PC-3 (cell line): ENCODE data around the gene NOD1. TPM values are rescaled to one million over a fixed set of nuclear protein-coding genes. Genes with fewer than 3 reads are reported as not detected.

ENCODE experiments used
- ATAC-seq: fragments of 200-7000 bp; cut with Tn5 transposase; 2 replicates; pipeline ENCODE4 v1.9.1; 2020; ENCODE audit warnings: mild to moderate bottlenecking, moderate library complexity
- BruUV-seq: library from RNA; stranded (reverse); fragments of 400-500 nt; replicated peaks from 2 replicates; lab custom pipeline; 2021; lab: Mats Ljungman, UMichigan
- CTCF ChIA-PET: fragments of 300-600 bp; sonication (Branson Sonifier 250); formaldehyde crosslinking; loops from one replicate; lab custom pipeline; 2022; ENCODE audit warnings: antibody characterized with exemption; lab: Charles Lee
- POLR2A ChIA-PET: fragments of 300-600 bp; sonication (Branson Sonifier 250); formaldehyde crosslinking; loops from one replicate; lab custom pipeline; 2022; ENCODE audit warnings: antibody characterized with exemption; ENCODE audit not compliant: unreplicated experiment; lab: Charles Lee
- DNase-seq: peaks from one replicate; pipeline ENCODE4 v3.0.0-alpha.2; 2015
- H2AFZ ChIP-seq: fragments of 300-600 bp; sonication (generic); 2 replicates; pipeline ENCODE4 v1.6.0; 2016; ENCODE audit warnings: antibody characterized with exemption, low read length
- H3F3A ChIP-seq: fragments of 300-600 bp; sonication (generic); one replicate; pipeline ENCODE4 v1.6.0; 2017; ENCODE audit warnings: antibody characterized with exemption, low read length, control low read depth, mild to moderate bottlenecking; ENCODE audit not compliant: unreplicated experiment
- H3K27ac ChIP-seq: fragments of 300-600 bp; sonication (generic); 2 replicates; pipeline ENCODE4 v1.5.1; 2016; ENCODE audit warnings: mild to moderate bottlenecking, low read length
- H3K27me3 ChIP-seq: fragments of 300-600 bp; sonication (generic); 2 replicates; pipeline ENCODE4 v1.6.1; 2016; ENCODE audit warnings: low read length, mixed read lengths
- H3K36me3 ChIP-seq: fragments of 300-600 bp; sonication (generic); 2 replicates; pipeline ENCODE4 v1.6.1; 2016; ENCODE audit warnings: low read depth, mixed run types, low read length, mixed read lengths
- H3K4me1 ChIP-seq: fragments of 300-600 bp; sonication (generic); 2 replicates; pipeline ENCODE4 v1.5.1; 2016; ENCODE audit warnings: low read length; ENCODE audit not compliant: insufficient read depth
- H3K4me2 ChIP-seq: fragments of 300-600 bp; sonication (generic); 2 replicates; pipeline ENCODE4 v1.6.0; 2016; ENCODE audit warnings: low read length
- H3K4me3 ChIP-seq: fragments of 300-600 bp; sonication (generic); 2 replicates; pipeline ENCODE4 v1.5.1; 2016; ENCODE audit warnings: mild to moderate bottlenecking, low read length, mixed read lengths
- H3K79me2 ChIP-seq: fragments of 300-600 bp; sonication (generic); 2 replicates; pipeline ENCODE4 v1.6.1; 2017; ENCODE audit warnings: low read length, mixed read lengths
- H3K9ac ChIP-seq: fragments of 300-600 bp; sonication (generic); 2 replicates; pipeline ENCODE4 v1.6.0; 2016; ENCODE audit warnings: mild to moderate bottlenecking, low read length
- H3K9me2 ChIP-seq: fragments of 300-600 bp; sonication (generic); replicated peaks from 2 replicates; pipeline ENCODE4 v1.6.1; 2016; ENCODE audit warnings: mixed run types, low read length, mixed read lengths
- H3K9me3 ChIP-seq: fragments of 300-600 bp; sonication (generic); 2 replicates; pipeline ENCODE4 v1.6.1; 2016; ENCODE audit warnings: low read length, mixed read lengths
- H4K20me1 ChIP-seq: fragments of 300-600 bp; sonication (generic); 2 replicates; pipeline ENCODE4 v1.6.1; 2016; ENCODE audit warnings: low read length, mixed read lengths
- CTCF ChIP-seq: fragments of 300-600 bp; sonication (generic); conservative IDR thresholded peaks from 2 replicates; pipeline ENCODE4 v1.5.1; 2017; ENCODE audit warnings: antibody characterized with exemption, low read depth, mild to moderate bottlenecking, low read length
- EZH2 ChIP-seq: fragments of 300-600 bp; sonication (generic); IDR thresholded peaks from one replicate; pipeline ENCODE4 v1.6.1; 2017; ENCODE audit warnings: antibody characterized with exemption, mild to moderate bottlenecking, low read length; ENCODE audit not compliant: unreplicated experiment
- EZH2phosphoT487 ChIP-seq: fragments of 300-600 bp; sonication (generic); IDR thresholded peaks from 2 replicates; pipeline ENCODE4 v1.6.1; 2018; ENCODE audit warnings: mild to moderate bottlenecking, antibody characterized with exemption, low read length, borderline replicate concordance
- intact Hi-C: fragments of 100-400 bp; cut with micrococcal nuclease; formaldehyde crosslinking; loops from 2 replicates; pipeline ENCODE4 v1.9.0; 2023
- total RNA-seq: library from RNA; depleted of rRNA; stranded (reverse); fragments of >200 nt; gene quantifications from 2 replicates; pipeline ENCODE4 v1.2.3, GENCODE V29; 2014

NOD1 gene
- total RNA-seq, 1 experiment from 2014 or later: 5.9 TPM

GRCh38 chr7:30437823-30438574 is 40.6 kb downstream of the NOD1 start:
- CTCF ChIA-PET: no interaction called here

GRCh38 chr7:30436518-30436917 is 42.1 kb downstream of the NOD1 start:
- Histone ChIP-seq H3F3A (no peaks in the 10 kb centered on the region), H3K27ac (no peak overlapping the region), H3K4me2 (no peak overlapping the region), H3K27me3 (no peaks in the 10 kb centered on the region), H3K9ac (no peak overlapping the region), H3K4me1 (no peaks in the 10 kb centered on the region), H2AFZ (no peak overlapping the region), H3K79me2 (no peaks in the 10 kb centered on the region), H3K36me3 (0 out of 2 replicates have a peak, but pooled peaks cover 5% of the 10 kb centered on the region), H4K20me1 (no peaks in the 10 kb centered on the region), H3K9me3 (no peaks in the 10 kb centered on the region), H3K4me3 (no peak overlapping the region), H3K9me2 (no peaks in the 10 kb centered on the region)
- POLR2A ChIA-PET: no interaction called here
- intact Hi-C loops: no loop called here
- BruUV-seq: no TSS peak
- ATAC-seq (no peak), DNase-seq (no peak)
- CTCF ChIA-PET: no interaction called here
- TF ChIP-seq EZH2phosphoT487 (no peak), EZH2 (no peak), CTCF (no peak)

More at GRCh38 chr7:30437823-30438574, 40.6 kb downstream of the NOD1 start:
- Histone ChIP-seq H3K36me3 (0 out of 2 replicates have a peak, but pooled peaks cover 5% of the 10 kb centered on the region), H4K20me1 (no peaks in the 10 kb centered on the region), H3K9me3 (no peaks in the 10 kb centered on the region), H3K9me2 (no peaks in the 10 kb centered on the region), H3K79me2 (no peaks in the 10 kb centered on the region), H3K4me2 (no peak overlapping the region), H2AFZ (no peak overlapping the region), H3F3A (no peaks in the 10 kb centered on the region), H3K4me1 (no peaks in the 10 kb centered on the region), H3K27me3 (no peaks in the 10 kb centered on the region), H3K4me3 (no peak overlapping the region), H3K27ac (no peak overlapping the region), H3K9ac (no peak overlapping the region)
- BruUV-seq: no TSS peak
- no peak for DNase-seq
- ATAC-seq: no peak
- POLR2A ChIA-PET: no interaction called here
- no peak for TF ChIP-seq CTCF
- no peak for TF ChIP-seq EZH2phosphoT487
- no peak for TF ChIP-seq EZH2
- intact Hi-C loops: no loop called here

GRCh38 chr7:30436046-30436445 is 42.5 kb downstream of the NOD1 start:
- Histone ChIP-seq H3K9ac (no peak overlapping the region), H3K27ac (no peak overlapping the region), H3K36me3 (0 out of 2 replicates have a peak, but pooled peaks cover 5% of the 10 kb centered on the region), H3K27me3 (no peaks in the 10 kb centered on the region), H3K9me2 (no peaks in the 10 kb centered on the region), H3K4me1 (no peaks in the 10 kb centered on the region), H3K79me2 (no peaks in the 10 kb centered on the region), H3F3A (no peaks in the 10 kb centered on the region), H3K4me3 (no peak overlapping the region), H2AFZ (no peak overlapping the region), H3K9me3 (no peaks in the 10 kb centered on the region), H3K4me2 (no peak overlapping the region), H4K20me1 (no peaks in the 10 kb centered on the region)
- ATAC-seq: no peak
- no peak for TF ChIP-seq CTCF
- no peak for TF ChIP-seq EZH2phosphoT487
- no peak for TF ChIP-seq EZH2
- DNase-seq: no peak
- intact Hi-C loops: no loop called here
- no TSS peak for BruUV-seq
- ChIA-PET CTCF (no interaction called here), POLR2A (no interaction called here)
